Measurements from ENCODE around the gene NSUN4.

NSUN4 gene

DNA sequence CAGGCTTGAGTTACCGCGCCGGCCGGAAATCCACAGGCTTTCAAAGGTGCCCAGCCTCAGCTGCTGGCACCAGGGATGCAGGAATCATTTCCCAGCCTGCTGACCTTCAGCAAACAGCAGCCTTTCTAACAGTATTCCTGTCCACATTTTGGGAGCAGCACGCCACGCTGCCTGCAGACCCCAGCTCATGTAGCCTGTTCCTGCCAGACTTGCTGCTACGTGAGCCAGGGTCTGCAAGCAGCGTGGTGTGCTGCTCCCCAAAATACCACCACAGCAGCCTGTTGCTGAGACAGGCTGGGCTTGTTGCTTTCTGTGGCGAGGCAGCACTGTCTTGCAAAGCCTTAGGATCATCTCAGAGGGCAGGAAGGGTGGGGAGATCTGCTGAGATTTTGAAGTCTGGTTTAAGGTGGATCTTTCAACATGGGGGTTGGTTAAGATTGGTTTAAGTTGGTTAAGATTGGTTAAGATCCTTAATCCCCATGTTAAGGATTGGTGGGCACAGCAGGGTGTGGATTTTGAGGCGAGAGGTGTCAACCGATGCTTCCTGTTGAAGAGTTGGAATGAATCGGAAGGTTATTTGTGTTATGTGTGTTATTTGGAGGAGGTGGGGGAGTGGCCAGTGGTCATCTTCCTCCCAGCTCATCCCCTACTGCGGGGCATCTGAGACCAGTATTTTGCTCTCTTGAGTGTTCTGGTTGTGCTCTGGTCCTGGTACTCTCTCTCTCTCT is 66.4 kb downstream of the NSUN4 start:
- DNase-seq (ENCODE audit: low read depth): no peak

DNA sequence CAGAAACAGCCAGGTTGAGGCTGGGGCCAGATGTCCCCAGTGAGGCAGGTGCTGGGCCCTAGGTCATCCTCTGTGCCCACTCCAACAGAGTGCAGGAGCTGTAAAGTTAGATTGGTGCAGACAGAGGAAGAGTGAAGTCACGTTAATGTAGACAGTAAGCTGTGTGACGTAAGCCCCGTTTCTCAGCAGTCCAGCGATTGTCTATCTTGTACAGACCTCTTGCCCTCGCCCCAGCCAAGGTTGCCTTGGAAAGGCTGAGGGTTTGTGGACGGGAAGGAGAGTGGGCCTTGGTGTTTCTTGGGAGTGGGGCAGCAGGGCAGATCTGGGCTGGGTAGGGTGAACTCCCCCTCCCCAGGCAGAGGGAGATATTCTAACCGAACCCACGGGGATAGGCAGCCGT is 67.0 kb downstream of the NSUN4 start:
- no peak for DNase-seq (ENCODE audit: low read depth)

DNA sequence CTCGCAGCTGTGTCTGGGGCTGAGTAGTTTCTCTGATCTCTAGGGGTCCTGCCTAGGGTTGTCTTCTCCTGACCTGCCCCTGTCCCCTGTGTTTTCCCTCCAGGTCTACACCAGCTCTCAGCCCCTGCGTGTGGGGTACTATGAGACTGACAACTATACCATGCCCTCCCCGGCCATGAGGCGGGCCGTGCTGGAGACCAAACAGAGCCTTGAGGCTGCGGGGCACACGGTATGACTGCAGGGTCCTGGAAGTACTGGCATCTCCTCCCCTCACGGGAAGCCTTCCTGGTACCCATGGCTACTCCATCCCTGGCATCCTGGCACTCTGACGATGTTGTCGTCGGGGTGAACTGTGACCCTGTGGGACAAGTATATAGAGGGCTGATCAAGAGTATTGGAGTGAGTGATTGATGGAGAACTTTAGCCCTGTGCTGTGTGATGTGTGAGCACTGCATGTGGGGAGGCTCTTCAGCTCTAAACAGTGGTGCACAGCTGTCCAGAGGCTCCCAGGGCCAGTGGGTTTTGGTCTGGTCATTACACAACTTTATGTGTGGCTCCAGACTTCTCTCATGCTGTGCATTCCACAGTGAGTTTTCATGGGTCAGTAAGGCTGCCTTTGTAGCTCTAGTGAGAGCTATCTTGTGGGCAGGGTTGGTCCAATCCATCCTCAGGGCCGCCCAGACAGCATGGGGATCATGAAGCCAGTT is 67.9 kb downstream of the NSUN4 start:
- DNase-seq (ENCODE audit: low read depth): no peak

DNA sequence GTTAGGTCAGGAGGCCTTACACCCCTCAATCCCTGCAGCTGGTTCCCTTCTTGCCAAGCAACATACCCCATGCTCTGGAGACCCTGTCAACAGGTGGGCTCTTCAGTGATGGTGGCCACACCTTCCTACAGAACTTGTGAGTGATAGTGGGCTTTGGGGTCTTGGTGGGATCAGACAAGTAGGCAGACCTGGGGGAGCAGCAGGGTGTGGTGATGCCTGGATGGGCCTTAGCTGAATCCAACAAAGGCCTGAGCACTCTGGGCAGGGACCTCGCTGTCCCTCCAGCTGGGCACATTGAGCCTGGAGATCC is 68.4 kb downstream of the NSUN4 start:
- no peak for DNase-seq (ENCODE audit: low read depth)

DNA sequence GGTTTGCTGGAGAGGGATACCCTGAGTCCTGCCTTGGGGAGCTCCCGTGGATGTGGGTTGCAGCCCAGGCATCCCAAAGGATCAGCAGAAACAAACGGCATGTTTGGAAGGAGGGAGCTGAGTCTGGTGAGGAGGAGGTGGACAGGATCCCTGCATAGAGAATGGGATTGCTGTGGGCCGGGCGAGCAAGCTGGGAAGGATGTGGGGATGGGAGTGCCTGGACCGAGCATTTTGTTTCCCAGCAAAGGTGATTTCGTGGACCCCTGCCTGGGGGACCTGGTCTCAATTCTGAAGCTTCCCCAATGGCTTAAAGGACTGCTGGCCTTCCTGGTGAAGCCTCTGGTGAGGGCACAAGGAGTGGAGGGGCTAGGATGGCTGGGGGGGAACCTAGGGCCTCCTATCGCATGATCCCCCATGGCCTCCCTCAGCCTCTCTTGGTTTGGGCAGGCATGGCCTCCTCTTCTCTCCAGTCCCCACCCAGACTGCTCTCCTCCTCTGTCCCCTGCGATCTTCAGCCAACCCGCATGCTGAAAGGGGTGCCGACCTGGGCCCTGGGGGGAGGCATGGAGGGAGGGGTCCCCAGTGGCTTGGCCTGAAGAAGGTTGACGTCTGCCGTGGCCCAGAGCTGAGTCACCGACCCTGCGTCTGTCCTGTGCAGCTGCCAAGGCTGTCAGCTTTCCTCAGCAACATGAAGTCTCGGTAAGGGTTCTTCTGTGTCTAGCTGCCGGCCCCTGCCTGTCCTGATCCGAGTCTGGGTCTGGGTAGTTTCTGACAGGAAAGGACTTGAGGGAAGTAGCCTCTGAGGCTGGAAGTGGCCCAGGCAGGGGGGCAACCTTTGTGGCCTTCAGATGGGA is 69.8 kb downstream of the NSUN4 start:
- DNase-seq (ENCODE audit: low read depth): no peak

DNA sequence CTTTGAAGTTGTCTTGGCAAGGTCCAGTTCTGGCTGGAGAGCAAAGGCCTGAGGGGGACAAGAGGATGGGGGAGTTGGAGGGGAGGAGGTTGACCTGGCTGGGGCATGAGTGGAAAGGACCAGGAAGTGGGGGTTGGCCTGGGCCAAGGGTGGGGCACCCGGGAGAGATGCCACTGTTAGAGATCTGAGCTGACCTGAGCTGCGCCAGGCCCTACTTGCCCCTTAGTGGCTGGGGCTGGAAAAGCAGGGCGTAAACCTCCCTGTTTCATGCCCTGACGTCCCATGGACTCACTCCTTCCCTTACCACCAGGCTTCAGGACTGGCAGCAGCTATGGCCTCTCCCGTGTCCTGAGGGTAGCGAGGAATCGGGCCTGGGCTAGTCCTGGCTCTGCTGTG is 70.4 kb downstream of the NSUN4 start:
- no peak for DNase-seq (ENCODE audit: low read depth)

Measured in HS-5 (cell line).